HFF-Myc (cell line): ENCODE measurements around the gene TMEFF2.

Experiments
- DNase-seq: peaks from one replicate; pipeline ENCODE4 v3.0.0-alpha.2; 2011; ENCODE audit warnings: low read depth; ENCODE audit errors: extremely low read depth
- H3K4me3 ChIP-seq: replicated peaks from 2 replicates; pipeline ENCODE4 v1.5.1; 2011; ENCODE audit warnings: low read depth, mild to moderate bottlenecking, control low read depth, low read length
- TF ChIP-seq, protein P1 (sequence below): IDR thresholded peaks from 2 replicates; pipeline ENCODE4 v1.5.1; 2012; ENCODE audit warnings: mild to moderate bottlenecking, low read depth, low read length, control low read depth; ENCODE audit errors: missing control alignments

The TMEFF2 gene

DNA sequence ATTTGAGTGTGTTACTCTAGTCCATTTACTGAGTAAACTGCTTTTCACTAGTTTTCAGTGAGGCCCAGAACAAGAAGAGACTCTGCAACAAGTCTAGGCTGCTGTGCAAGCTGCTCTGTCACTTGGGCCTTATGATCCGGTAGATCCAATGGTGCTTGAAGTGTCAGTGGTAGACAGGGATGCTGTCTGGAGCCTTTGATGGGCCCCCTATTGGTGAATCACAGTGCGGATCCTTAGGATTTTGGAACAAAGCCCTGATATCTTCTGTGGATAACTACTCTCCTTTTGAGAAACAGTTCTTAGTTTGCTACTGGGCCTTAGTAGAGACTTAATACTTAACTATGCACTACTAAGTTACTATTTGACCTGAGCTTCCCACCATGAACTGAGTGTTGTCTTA, 150.2 kb downstream of the TMEFF2 start:
- no peak overlapping the region for H3K4me3 ChIP-seq
- no peak for DNase-seq
- TF ChIP-seq, protein P1, sequence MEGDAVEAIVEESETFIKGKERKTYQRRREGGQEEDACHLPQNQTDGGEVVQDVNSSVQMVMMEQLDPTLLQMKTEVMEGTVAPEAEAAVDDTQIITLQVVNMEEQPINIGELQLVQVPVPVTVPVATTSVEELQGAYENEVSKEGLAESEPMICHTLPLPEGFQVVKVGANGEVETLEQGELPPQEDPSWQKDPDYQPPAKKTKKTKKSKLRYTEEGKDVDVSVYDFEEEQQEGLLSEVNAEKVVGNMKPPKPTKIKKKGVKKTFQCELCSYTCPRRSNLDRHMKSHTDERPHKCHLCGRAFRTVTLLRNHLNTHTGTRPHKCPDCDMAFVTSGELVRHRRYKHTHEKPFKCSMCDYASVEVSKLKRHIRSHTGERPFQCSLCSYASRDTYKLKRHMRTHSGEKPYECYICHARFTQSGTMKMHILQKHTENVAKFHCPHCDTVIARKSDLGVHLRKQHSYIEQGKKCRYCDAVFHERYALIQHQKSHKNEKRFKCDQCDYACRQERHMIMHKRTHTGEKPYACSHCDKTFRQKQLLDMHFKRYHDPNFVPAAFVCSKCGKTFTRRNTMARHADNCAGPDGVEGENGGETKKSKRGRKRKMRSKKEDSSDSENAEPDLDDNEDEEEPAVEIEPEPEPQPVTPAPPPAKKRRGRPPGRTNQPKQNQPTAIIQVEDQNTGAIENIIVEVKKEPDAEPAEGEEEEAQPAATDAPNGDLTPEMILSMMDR, result no peak

DNA sequence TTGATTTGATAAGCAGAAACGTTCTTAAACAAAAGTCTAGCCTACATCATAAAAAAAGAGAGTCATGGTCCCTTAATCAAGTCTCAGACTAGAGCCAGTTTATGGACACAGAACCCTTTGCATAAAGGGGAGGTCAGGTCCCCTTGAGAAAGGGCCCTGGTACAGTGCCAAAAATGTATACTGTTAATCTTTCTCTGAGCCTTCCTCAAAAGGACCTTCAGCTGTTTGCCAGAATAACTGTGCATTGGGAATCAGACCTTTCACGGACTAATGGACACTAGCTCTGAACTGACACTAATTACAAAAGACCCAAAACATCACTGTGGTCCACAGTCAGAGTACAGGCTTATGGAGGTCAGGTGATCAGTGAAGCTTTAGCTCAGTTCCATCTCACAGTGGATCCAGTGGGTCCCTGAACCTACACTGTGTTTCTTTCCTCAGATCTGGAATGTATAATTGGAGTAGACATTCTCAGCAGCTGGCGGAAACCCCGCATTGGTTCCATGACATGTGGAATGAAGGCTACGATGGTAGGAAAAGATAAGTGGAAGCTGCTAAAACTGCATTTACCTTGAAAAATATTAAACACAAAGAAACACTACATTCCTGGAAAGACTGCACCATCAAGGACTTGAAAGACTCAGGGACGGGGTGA, 151.4 kb downstream of the TMEFF2 start:
- TF ChIP-seq, protein P1, result no peak
- H3K4me3 ChIP-seq, result no peak overlapping the region
- DNase-seq, result no peak

DNA sequence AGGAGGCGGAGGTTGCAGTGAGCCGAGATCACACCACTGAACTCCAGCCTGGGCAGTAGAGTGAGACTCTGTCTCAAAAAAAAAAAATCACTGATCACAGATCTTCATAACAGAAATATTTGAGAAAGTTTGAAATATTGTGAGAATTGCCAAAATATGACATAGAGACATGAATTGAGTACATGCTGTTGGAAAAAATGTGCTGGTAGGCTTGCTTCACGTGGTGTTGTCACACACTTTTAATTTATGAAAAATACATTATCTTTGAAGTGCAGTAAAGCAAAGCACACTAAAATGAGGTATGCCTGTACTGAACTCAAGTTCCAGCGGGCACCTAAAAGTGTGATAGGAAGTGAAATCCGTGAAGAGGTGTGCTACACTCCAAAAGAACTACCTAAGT, 152.6 kb downstream of the TMEFF2 start:
- H3K4me3 ChIP-seq, result no peak overlapping the region
- TF ChIP-seq, protein P1, result no peak
- no peak for DNase-seq

DNA sequence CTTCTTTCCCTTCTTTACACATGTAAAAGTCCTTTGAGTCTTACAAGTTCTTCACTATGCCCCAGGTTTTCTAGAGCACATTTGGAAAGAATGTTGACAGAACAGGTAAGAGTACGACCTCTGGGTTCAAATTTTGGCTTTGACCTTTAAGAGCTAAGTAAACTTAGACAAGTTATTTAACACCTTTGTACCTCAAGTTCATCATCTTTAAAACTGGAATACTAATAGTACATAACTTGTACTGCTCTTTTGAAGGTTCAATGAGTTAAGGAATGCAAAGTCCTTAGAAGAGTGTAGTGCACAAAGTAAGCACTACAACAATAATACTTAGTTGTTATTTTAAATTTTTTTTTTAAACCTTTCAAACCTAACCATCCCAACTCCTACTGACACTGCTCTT, 156.6 kb downstream of the TMEFF2 start:
- no peak overlapping the region for H3K4me3 ChIP-seq
- no peak for DNase-seq
- TF ChIP-seq, protein P1, result no peak

DNA sequence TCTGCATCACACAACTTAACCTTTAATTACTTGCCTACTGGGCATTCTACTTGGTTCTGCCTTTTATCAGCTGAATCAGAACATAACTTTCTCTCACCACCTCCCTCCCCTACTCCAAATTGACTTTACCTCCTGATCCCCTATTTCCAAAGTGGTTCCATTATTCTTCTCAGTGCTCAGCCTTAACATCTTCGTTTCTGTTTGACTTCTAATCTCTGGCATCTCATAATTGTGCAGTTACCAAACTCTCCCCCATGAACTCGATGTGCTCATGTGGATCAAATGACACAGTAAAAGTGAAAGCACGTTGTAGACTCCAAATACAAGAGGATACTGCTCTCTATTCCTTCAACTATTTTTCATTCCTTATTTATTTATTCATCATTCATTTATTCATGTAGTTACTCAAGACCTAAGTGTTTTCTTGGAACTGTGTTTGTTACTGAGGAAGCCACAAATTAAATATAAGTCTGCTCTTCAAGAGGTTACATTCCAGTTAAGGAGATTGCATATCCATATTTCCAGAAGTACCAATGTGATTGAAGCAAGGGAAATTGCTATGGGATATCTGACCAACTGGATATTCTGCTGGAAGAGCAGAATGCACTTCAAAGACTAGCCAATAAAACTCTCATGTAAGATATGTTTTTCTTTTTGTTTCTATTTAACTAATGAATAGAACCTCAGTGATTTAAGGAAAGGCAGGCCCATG, 158.8 kb downstream of the TMEFF2 start:
- no peak for DNase-seq
- TF ChIP-seq, protein P1, result no peak
- no peak overlapping the region for H3K4me3 ChIP-seq

DNA sequence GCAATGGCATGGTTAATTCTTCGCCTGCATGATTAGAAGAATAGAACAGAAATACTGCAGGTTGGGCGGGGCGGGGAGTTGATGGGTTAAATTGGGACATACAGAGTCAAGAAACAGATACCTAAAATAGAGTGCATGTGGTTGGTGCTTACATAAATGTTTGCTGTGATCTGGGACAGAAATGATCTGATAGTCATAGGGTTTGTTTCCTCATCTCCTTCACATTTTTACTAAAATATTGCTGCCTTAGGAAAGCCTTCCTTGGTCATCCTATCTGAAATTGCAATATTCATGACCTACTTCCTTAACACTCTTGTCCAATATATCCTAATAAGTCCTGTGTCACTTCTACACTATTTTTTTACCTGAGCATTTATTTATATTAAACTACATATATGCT, 163.9 kb downstream of the TMEFF2 start:
- DNase-seq, result no peak
- H3K4me3 ChIP-seq, result no peak overlapping the region
- TF ChIP-seq, protein P1, result no peak
